Liver (tissue), 9 donors: ENCODE results near the gene MRFAP1. TPM values are rescaled to one million over a fixed set of nuclear protein-coding genes. Genes with fewer than 3 reads are reported as not detected.
"Not testable (repeated sequence)": the region's sequence is repeated elsewhere in the genome, so short reads cannot be mapped to it uniquely, and the experiment has no call there.

Source experiments
- DNase-seq: peaks from one replicate; pipeline ENCODE4 v3.0.0-alpha.2; 2017; ENCODE audit warnings: low spot score
- H3K27ac ChIP-seq, 2 donors: one replicate each; pipeline ENCODE4 v1.7.0; 2013; ENCODE audit warnings: inconsistent platforms in 2 of 2, low read length in 2 of 2, control low read depth in 1 of 2, low read depth in 1 of 2, mild to moderate bottlenecking in 1 of 2
- H3K27me3 ChIP-seq, 4 donors: one replicate each; pipeline versions ENCODE4 v1.6.1 to v1.7.0; 2013; ENCODE audit warnings: low read length in 3 of 4, inconsistent platforms in 1 of 4, mild to moderate bottlenecking in 1 of 4, moderate library complexity in 1 of 4; ENCODE audit not compliant: control insufficient read depth in 4 of 4, insufficient read depth in 4 of 4
- H3K36me3 ChIP-seq, 4 donors: one replicate each; pipeline versions ENCODE4 v1.6.1 to v1.7.0; 2013; ENCODE audit warnings: low read length in 3 of 4, mild to moderate bottlenecking in 3 of 4, low read depth in 1 of 4, moderate library complexity in 1 of 4; ENCODE audit not compliant: control insufficient read depth in 4 of 4, insufficient read depth in 3 of 4
- H3K4me1 ChIP-seq, 4 donors: one replicate each; pipeline versions ENCODE4 v1.6.1 to v1.7.0; 2013; ENCODE audit warnings: low read length in 3 of 4, mild to moderate bottlenecking in 3 of 4, moderate library complexity in 1 of 4; ENCODE audit not compliant: control insufficient read depth in 4 of 4, insufficient read depth in 4 of 4
- H3K4me3 ChIP-seq, 3 donors: one replicate each; pipeline versions ENCODE4 v1.6.1 to v1.7.0; 2013; ENCODE audit warnings: low read length in 3 of 3, control low read depth in 1 of 3, low read depth in 1 of 3, mild to moderate bottlenecking in 1 of 3
- H3K9ac ChIP-seq, 2 donors: one replicate each; pipeline ENCODE4 v1.7.0; 2013; ENCODE audit warnings: low read length in 2 of 2, mild to moderate bottlenecking in 2 of 2, moderate library complexity in 2 of 2, control low read depth in 1 of 2, low read depth in 1 of 2
- H3K9me3 ChIP-seq, 4 donors: one replicate each; pipeline versions ENCODE4 v1.6.1 to v1.7.0; 2013; ENCODE audit warnings: low read length in 3 of 4; ENCODE audit not compliant: control insufficient read depth in 4 of 4
- EGR1 ChIP-seq, 2 donors: IDR thresholded peaks; 2 replicates each; pipeline ENCODE4 v1.6.1; 2016 to 2018; ENCODE audit warnings: antibody characterized with exemption in 2 of 2, low read depth in 2 of 2
- FOXA2 ChIP-seq: IDR thresholded peaks from 2 replicates; pipeline ENCODE4 v1.6.1; 2016; ENCODE audit warnings: antibody characterized with exemption
- HNF4A ChIP-seq, 2 donors: conservative IDR thresholded peaks; 2 replicates each; pipeline ENCODE4 v1.6.1; 2016; ENCODE audit warnings: antibody characterized with exemption in 2 of 2, mild to moderate bottlenecking in 2 of 2
- HNF4G ChIP-seq: IDR thresholded peaks from 2 replicates; pipeline ENCODE4 v1.6.1; 2016; ENCODE audit warnings: antibody characterized with exemption
- RAD21 ChIP-seq, 2 donors: IDR thresholded peaks; 2 replicates each; pipeline ENCODE4 v1.6.1; 2016; ENCODE audit warnings: antibody characterized with exemption in 2 of 2, mild to moderate bottlenecking in 2 of 2
- RXRA ChIP-seq, 2 donors: IDR thresholded peaks; 2 replicates each; pipeline ENCODE4 v1.6.1; 2017 to 2018; ENCODE audit warnings: antibody characterized with exemption in 2 of 2, mild to moderate bottlenecking in 1 of 2
- SP1 ChIP-seq: IDR thresholded peaks from 2 replicates; pipeline ENCODE4 v1.6.1; 2018; ENCODE audit warnings: antibody characterized with exemption, mild to moderate bottlenecking
- TAF1 ChIP-seq: conservative IDR thresholded peaks from 2 replicates; pipeline ENCODE4 v1.6.1; 2016; ENCODE audit warnings: antibody characterized with exemption, mild to moderate bottlenecking
- YY1 ChIP-seq: IDR thresholded peaks from 2 replicates; pipeline ENCODE4 v1.6.1; 2016; ENCODE audit warnings: antibody characterized with exemption, mild to moderate bottlenecking
- ZBTB33 ChIP-seq: IDR thresholded peaks from 2 replicates; pipeline ENCODE4 v1.6.1; 2016; ENCODE audit warnings: antibody characterized with exemption
- WGBS: extraction: QIAGEN DNeasy Blood & Tissue Kit; methylation state at CpG from one replicate; pipeline ENCODE4 v1.1.7; 2013; 5-methylcytosine and 5-hydroxymethylcytosine counted together
- polyA plus RNA-seq, 2 donors: library from polyadenylated mRNA; stranded (reverse) in 1 of 2; unstranded in 1 of 2; fragments of 200-250 nt in 1 of 2; fragments of >200 nt in 1 of 2; fragmentation: Nextera tagmentation in 1 of 2; extraction: Ambion mirVana in 1 of 2; gene quantifications; one replicate each; pipeline versions ENCODE4 v1.2.1 to v1.2.3, GENCODE V29; 2013 to 2015
- total RNA-seq, 2 donors: library from RNA; depleted of rRNA; stranded (reverse); fragments of >200 nt; gene quantifications; one replicate each; pipeline ENCODE4 v1.2.3, GENCODE V29; 2014
- TF ChIP-seq, protein P1 (sequence below): IDR thresholded peaks from 2 replicates; pipeline ENCODE4 v1.6.1; 2016; ENCODE audit warnings: antibody characterized with exemption
- TF ChIP-seq, protein P2 (sequence below): fragments of 150-350 bp; IDR thresholded peaks from 2 replicates; pipeline ENCODE4 v1.5.1; 2017; ENCODE audit warnings: improper control_type of control experiment, low read depth, low read length; ENCODE audit not compliant: missing input control
- TF ChIP-seq, protein P3 (sequence below): IDR thresholded peaks from 2 replicates; pipeline ENCODE4 v1.6.1; 2016; ENCODE audit warnings: antibody characterized with exemption
- TF ChIP-seq, protein P4 (sequence below): IDR thresholded peaks from 2 replicates; pipeline ENCODE4 v1.6.1; 2016; ENCODE audit warnings: antibody characterized with exemption, mild to moderate bottlenecking
- donor health status: healthy.
- donor health status: healthy.
- donor health status: healthy.
- donor health status: healthy.
- donor health status: healthy.

The MRFAP1 gene
- total and polyA plus RNA-seq, 4 donors: 78.5 to 176 (median 104) TPM

DNA sequence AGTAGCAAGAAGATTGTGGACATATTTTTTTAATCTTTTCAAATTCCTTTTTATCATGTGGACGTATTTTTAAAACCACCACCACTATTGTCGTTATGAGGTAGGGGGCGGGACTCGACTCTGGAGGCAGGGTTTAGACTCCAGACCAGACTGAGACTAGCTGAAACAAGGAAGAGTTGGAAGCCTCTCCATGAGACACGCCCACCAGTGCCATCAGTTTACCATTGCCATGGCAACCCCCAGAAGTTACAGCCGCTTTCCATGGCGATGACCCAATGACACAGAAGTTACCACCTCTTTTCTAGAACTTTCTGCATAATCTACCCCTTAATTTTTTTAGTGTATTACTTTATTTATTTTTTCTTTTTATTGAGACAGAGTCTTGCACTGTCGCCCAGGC is 8.7 kb downstream of the MRFAP1 start:
- no peak overlapping the region for H3K9ac ChIP-seq
- H3K27ac ChIP-seq: no peak overlapping the region
- no peak overlapping the region for H3K4me3 ChIP-seq
- no peaks in the 10 kb centered on the region for H3K27me3 ChIP-seq
- TF ChIP-seq FOXA2 (no peak), TAF1 (no peak)
- TF ChIP-seq, protein P1, sequence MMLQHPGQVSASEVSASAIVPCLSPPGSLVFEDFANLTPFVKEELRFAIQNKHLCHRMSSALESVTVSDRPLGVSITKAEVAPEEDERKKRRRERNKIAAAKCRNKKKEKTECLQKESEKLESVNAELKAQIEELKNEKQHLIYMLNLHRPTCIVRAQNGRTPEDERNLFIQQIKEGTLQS: no peak
- 91% methylated on average over 8 of the region's 8 CpGs for WGBS
- H3K4me1 ChIP-seq: no peaks in the 10 kb centered on the region
- no peaks in the 10 kb centered on the region for H3K36me3 ChIP-seq
- H3K9me3 ChIP-seq: no peaks in the 10 kb centered on the region
- no peak for DNase-seq

DNA sequence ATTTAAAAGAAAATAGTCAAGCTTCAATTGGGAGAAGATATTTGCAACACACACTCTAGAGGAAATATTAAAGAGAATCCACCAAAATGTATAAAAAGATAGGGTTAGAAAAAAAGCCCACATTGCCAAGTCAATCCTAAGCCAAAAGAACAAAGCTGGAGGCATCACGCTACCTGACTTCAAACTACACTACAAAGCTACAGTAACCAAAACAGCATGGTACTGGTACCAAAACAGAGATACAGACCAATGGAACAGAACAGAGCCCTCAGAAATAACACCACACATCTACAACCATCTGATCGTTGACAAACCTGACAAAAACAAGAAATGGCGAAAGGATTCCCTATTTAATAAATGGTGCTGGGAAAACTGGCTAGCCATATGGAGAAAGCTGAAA is 13.7 kb downstream of the MRFAP1 start:
- H3K4me1 ChIP-seq, H3K36me3 ChIP-seq, H3K4me3 ChIP-seq, H3K9ac ChIP-seq, DNase-seq, H3K27me3 ChIP-seq, H3K27ac ChIP-seq, H3K9me3 ChIP-seq: not testable (repeated sequence)
- WGBS: 70% methylated on average over 2 of the region's 3 CpGs

DNA sequence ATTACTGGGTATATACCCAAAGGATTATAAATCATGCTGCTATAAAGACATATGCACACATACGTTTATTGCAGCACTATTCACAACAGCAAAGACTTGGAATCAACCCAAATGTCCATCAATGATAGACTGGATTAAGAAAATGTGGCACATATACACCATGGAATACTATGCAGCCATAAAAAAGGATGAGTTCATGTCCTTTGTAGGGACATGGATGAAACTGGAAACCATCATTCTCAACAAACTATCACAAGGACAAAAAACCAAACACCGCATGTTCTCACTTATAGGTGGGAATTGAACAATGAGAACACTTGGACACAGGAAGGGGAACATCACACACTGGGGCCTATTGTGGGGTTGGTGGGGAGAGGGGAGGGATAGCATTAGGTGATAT is 14.8 kb downstream of the MRFAP1 start:
- H3K27me3 ChIP-seq, H3K9me3 ChIP-seq, DNase-seq, H3K36me3 ChIP-seq, H3K27ac ChIP-seq, H3K9ac ChIP-seq, H3K4me3 ChIP-seq: not testable (repeated sequence)
- 84% methylated on average over 2 of the region's 2 CpGs for WGBS
- peaks cover 0 to 10% (median 4%) of the 10 kb centered on the region in 4 donors for H3K4me1 ChIP-seq

DNA sequence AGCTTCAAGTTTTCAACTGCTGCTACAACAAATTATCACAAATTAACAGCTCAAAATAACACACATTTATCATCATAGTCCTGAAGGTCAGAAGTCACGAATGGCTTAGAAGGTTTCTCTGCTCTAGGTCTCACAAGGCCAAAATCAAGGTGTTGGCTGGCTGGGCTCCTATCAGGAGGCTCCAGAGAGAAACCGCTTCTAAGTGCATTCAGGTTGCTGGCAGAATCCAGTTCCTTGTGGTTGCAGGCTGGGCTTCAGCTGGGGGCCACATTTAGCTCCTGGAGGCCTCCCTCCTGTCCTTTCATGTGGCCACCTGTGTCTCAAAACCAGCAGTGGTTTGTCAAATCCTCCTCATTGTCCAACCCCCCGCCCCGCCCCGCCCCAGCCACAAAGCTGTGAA is 15.4 kb downstream of the MRFAP1 start:
- Histone ChIP-seq H3K9ac (no peak overlapping the region), H3K4me3 (no peak overlapping the region), H3K9me3 (no peaks in the 10 kb centered on the region), H3K27me3 (no peaks in the 10 kb centered on the region), H3K36me3 (no peaks in the 10 kb centered on the region), H3K27ac (no peak overlapping the region), H3K4me1 (peaks cover 0 to 10% (median 4%) of the 10 kb centered on the region in 4 donors)
- DNase-seq: no peak
- TF ChIP-seq RAD21 (IDR thresholded peaks at IDR 0.05) (no peak), HNF4G (no peak), HNF4A (conservative IDR thresholded peaks at IDR 0.05) (no peak), YY1 (no peak), ZBTB33 (no peak), EGR1 (IDR thresholded peaks at IDR 0.05; ENCODE audit: low read depth in 2 of 2) (no peak), RXRA (IDR thresholded peaks at IDR 0.05) (no peak), SP1 (no peak), TAF1 (no peak)
- TF ChIP-seq, protein P2, sequence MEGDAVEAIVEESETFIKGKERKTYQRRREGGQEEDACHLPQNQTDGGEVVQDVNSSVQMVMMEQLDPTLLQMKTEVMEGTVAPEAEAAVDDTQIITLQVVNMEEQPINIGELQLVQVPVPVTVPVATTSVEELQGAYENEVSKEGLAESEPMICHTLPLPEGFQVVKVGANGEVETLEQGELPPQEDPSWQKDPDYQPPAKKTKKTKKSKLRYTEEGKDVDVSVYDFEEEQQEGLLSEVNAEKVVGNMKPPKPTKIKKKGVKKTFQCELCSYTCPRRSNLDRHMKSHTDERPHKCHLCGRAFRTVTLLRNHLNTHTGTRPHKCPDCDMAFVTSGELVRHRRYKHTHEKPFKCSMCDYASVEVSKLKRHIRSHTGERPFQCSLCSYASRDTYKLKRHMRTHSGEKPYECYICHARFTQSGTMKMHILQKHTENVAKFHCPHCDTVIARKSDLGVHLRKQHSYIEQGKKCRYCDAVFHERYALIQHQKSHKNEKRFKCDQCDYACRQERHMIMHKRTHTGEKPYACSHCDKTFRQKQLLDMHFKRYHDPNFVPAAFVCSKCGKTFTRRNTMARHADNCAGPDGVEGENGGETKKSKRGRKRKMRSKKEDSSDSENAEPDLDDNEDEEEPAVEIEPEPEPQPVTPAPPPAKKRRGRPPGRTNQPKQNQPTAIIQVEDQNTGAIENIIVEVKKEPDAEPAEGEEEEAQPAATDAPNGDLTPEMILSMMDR: no peak
- TF ChIP-seq, protein P3, sequence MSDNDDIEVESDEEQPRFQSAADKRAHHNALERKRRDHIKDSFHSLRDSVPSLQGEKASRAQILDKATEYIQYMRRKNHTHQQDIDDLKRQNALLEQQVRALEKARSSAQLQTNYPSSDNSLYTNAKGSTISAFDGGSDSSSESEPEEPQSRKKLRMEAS: no peak
- TF ChIP-seq, protein P4, sequence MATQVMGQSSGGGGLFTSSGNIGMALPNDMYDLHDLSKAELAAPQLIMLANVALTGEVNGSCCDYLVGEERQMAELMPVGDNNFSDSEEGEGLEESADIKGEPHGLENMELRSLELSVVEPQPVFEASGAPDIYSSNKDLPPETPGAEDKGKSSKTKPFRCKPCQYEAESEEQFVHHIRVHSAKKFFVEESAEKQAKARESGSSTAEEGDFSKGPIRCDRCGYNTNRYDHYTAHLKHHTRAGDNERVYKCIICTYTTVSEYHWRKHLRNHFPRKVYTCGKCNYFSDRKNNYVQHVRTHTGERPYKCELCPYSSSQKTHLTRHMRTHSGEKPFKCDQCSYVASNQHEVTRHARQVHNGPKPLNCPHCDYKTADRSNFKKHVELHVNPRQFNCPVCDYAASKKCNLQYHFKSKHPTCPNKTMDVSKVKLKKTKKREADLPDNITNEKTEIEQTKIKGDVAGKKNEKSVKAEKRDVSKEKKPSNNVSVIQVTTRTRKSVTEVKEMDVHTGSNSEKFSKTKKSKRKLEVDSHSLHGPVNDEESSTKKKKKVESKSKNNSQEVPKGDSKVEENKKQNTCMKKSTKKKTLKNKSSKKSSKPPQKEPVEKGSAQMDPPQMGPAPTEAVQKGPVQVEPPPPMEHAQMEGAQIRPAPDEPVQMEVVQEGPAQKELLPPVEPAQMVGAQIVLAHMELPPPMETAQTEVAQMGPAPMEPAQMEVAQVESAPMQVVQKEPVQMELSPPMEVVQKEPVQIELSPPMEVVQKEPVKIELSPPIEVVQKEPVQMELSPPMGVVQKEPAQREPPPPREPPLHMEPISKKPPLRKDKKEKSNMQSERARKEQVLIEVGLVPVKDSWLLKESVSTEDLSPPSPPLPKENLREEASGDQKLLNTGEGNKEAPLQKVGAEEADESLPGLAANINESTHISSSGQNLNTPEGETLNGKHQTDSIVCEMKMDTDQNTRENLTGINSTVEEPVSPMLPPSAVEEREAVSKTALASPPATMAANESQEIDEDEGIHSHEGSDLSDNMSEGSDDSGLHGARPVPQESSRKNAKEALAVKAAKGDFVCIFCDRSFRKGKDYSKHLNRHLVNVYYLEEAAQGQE: no peak
- TF ChIP-seq, protein P1: no peak
- 95% methylated on average over 5 of the region's 5 CpGs for WGBS
